Ovary (tissue), 3 donors: ENCODE data around the gene BICD2.

Experiments used
- CTCF ChIP-seq, 3 donors: fragments of 450-650 bp in 2 of 3; fragments of 200-600 bp in 1 of 3; IDR thresholded peaks; one replicate each; pipeline versions ENCODE4 v1.5.1 to v1.8.0; 2016 to 2022; ENCODE audit warnings: antibody characterized with exemption in 3 of 3, mild to moderate bottlenecking in 1 of 3
- EP300 ChIP-seq: sonication (generic); formaldehyde crosslinking; IDR thresholded peaks from one replicate; pipeline ENCODE4 v1.6.1; 2017; ENCODE audit warnings: antibody characterized with exemption
- POLR2A ChIP-seq: fragments of 450-650 bp; IDR thresholded peaks from one replicate; pipeline ENCODE4 v1.6.1; 2017; ENCODE audit warnings: antibody characterized with exemption, mild to moderate bottlenecking, moderate library complexity
- donor health status: DM: no; HTN: no; CAD: no.

GRCh38 chr9:92747459-92748232 lies 17.0 kb downstream of the BICD2 start:
- no peak for TF ChIP-seq POLR2A
- no peak for TF ChIP-seq CTCF (IDR thresholded peaks at IDR 0.05)
- no peak for TF ChIP-seq EP300
